A549 (cell line): ENCODE results near the gene S100A4. TPM values are rescaled to one million over a fixed set of nuclear protein-coding genes. Genes with fewer than 3 reads are reported as not detected.

Source experiments
- ATAC-seq, 2 experiments: fragments of 200-7000 bp in 1 of 2; fragments of >200 bp in 1 of 2; cut with Nextera tagmentation in 1 of 2; cut with Tn5 transposase in 1 of 2; 3 replicates each; pipeline versions ENCODE4 v1.8.0 to v1.9.1; 2018 to 2020; ENCODE audit warnings: mild to moderate bottlenecking in 1 of 2, moderate library complexity in 1 of 2
- CTCF ChIA-PET: fragments of 300-600 bp; sonication (Branson Sonifier 250); formaldehyde crosslinking; extraction: SDS; loops from one replicate; lab custom pipeline; 2021; ENCODE audit warnings: antibody characterized with exemption, inconsistent platforms; lab: Yijun Ruan, JAX
- POLR2A ChIA-PET: fragments of 350-600 bp; formaldehyde crosslinking; extraction: SDS; loops from one replicate; lab custom pipeline; 2021; ENCODE audit warnings: antibody characterized with exemption, inconsistent platforms; lab: Yijun Ruan, JAX
- DNase-seq, 2 experiments: peaks; one replicate each; pipeline versions ENCODE4 v3.0.0 to v3.0.0-alpha.2; 2011 to 2016; ENCODE audit warnings: low read depth in 1 of 2, low spot score in 1 of 2
- FAIRE-seq: peaks from 2 replicates; lab custom pipeline; 2011; peaks lifted over from hg19 to GRCh38; lab: Jason Lieb, UNC
- H3K27ac ChIP-seq, 2 experiments: fragments of >200 bp; sonication (Bioruptor Twin); formaldehyde crosslinking; 3 replicates each; pipeline ENCODE4 v1.5.1; 2016 to 2017
- H3K4me1 ChIP-seq: fragments of >200 bp; sonication (Bioruptor Twin); formaldehyde crosslinking; 3 replicates; pipeline ENCODE4 v1.6.1; 2016
- H3K4me2 ChIP-seq: fragments of >200 bp; sonication (Bioruptor Twin); formaldehyde crosslinking; 3 replicates; pipeline ENCODE4 v1.6.1; 2016
- H3K4me3 ChIP-seq: fragments of >200 bp; sonication (Bioruptor Twin); formaldehyde crosslinking; 3 replicates; pipeline ENCODE4 v1.5.1; 2016
- H3K9me3 ChIP-seq: fragments of >200 bp; sonication (Bioruptor Twin); formaldehyde crosslinking; 3 replicates; pipeline ENCODE4 v1.6.1; 2016
- BHLHE40 ChIP-seq: IDR thresholded peaks from 2 replicates; pipeline ENCODE4 v1.6.1; 2012; ENCODE audit warnings: low read depth, low read length, inconsistent platforms
- CEBPB ChIP-seq, 2 experiments: fragments of >200 bp in 1 of 2; sonication (Bioruptor Twin) in 1 of 2; formaldehyde crosslinking in 1 of 2; IDR thresholded peaks; 2 replicates each; pipeline ENCODE4 v1.6.1; 2012 to 2016
- EHF ChIP-seq: fragments of 250-450 bp; sonication (Bioruptor Pico); IDR thresholded peaks from 2 replicates; pipeline ENCODE4 v1.5.0; 2020; ENCODE audit warnings: mild to moderate bottlenecking
- EHMT2 ChIP-seq: fragments of 200-600 bp; sonication (generic); IDR thresholded peaks from 2 replicates; pipeline ENCODE4 v1.6.1; 2016; ENCODE audit warnings: antibody characterized with exemption, low read depth, mild to moderate bottlenecking, moderate library complexity
- EP300 ChIP-seq, 2 experiments: fragments of >200 bp; sonication (Bioruptor Twin); formaldehyde crosslinking; IDR thresholded peaks; 2 replicates in 1 of 2; 3 replicates in 1 of 2; pipeline ENCODE4 v1.6.1; 2016 to 2017
- ESRRA ChIP-seq: fragments of 150-350 bp; IDR thresholded peaks from 2 replicates; pipeline ENCODE4 v1.6.1; 2014; ENCODE audit warnings: mild to moderate bottlenecking, low read length, borderline replicate concordance
- FOSB ChIP-seq: fragments of 250-450 bp; sonication (Bioruptor Pico); IDR thresholded peaks from 2 replicates; pipeline ENCODE4 v1.5.0; 2020; ENCODE audit warnings: mild to moderate bottlenecking, moderate library complexity
- FOSL2 ChIP-seq, 2 experiments: fragments of 450-650 bp in 1 of 2; fragments of >200 bp in 1 of 2; sonication (Bioruptor Twin) in 1 of 2; formaldehyde crosslinking; IDR thresholded peaks; 2 replicates each; pipeline versions ENCODE4 v1.5.0 to v1.6.1; 2016 to 2020; ENCODE audit warnings: mild to moderate bottlenecking in 1 of 2, moderate library complexity in 1 of 2
- FOXS1 ChIP-seq: fragments of 250-450 bp; sonication (Bioruptor Pico); IDR thresholded peaks from 2 replicates; pipeline ENCODE4 v1.5.0; 2020; ENCODE audit warnings: mild to moderate bottlenecking, moderate library complexity
- GATA3 ChIP-seq: IDR thresholded peaks from 2 replicates; pipeline ENCODE4 v1.6.1; 2012; ENCODE audit warnings: borderline replicate concordance
- HDAC2 ChIP-seq: fragments of 200-600 bp; sonication (generic); IDR thresholded peaks from 2 replicates; pipeline ENCODE4 v1.6.1; 2016
- HEYL ChIP-seq: fragments of 250-450 bp; sonication (Bioruptor Pico); IDR thresholded peaks from 2 replicates; pipeline ENCODE4 v1.8.0; 2021; ENCODE audit warnings: mild to moderate bottlenecking, moderate library complexity
- HOXB13 ChIP-seq: fragments of 250-450 bp; sonication (Bioruptor Pico); IDR thresholded peaks from 2 replicates; pipeline ENCODE4 v1.5.0; 2020; ENCODE audit warnings: low read depth, mild to moderate bottlenecking, moderate library complexity
- JUN ChIP-seq, 2 experiments: fragments of >200 bp; sonication (Bioruptor Twin); formaldehyde crosslinking; IDR thresholded peaks; 2 replicates in 1 of 2; 3 replicates in 1 of 2; pipeline ENCODE4 v1.6.1; 2016 to 2017
- JUNB ChIP-seq: fragments of >200 bp; sonication (Bioruptor Twin); formaldehyde crosslinking; IDR thresholded peaks from 2 replicates; pipeline ENCODE4 v1.6.1; 2016
- KDM1A ChIP-seq: fragments of 200-600 bp; sonication (generic); IDR thresholded peaks from 2 replicates; pipeline ENCODE4 v1.6.1; 2016; ENCODE audit warnings: low read depth, mild to moderate bottlenecking
- KDM5A ChIP-seq: fragments of 200-600 bp; sonication (generic); IDR thresholded peaks from 2 replicates; pipeline ENCODE4 v1.6.1; 2016; ENCODE audit warnings: antibody characterized with exemption, mild to moderate bottlenecking
- MAFK ChIP-seq: fragments of 450-650 bp; IDR thresholded peaks from 2 replicates; pipeline ENCODE4 v1.6.1; 2014; ENCODE audit not compliant: partially characterized antibody
- MYC ChIP-seq: IDR thresholded peaks from 2 replicates; pipeline ENCODE4 v1.6.1; 2012; ENCODE audit warnings: mild to moderate bottlenecking, inconsistent platforms, low read length, improper control_type of control experiment, borderline replicate concordance
- NPAS2 ChIP-seq: fragments of 250-450 bp; sonication (Bioruptor Pico); IDR thresholded peaks from 2 replicates; pipeline ENCODE4 v1.8.0; 2022; ENCODE audit warnings: mild to moderate bottlenecking, moderate library complexity, borderline replicate concordance
- NR3C1 ChIP-seq: fragments of >200 bp; sonication (Bioruptor Twin); formaldehyde crosslinking; IDR thresholded peaks from 3 replicates; pipeline ENCODE4 v1.6.1; 2017
- PHF8 ChIP-seq: fragments of 200-600 bp; sonication (generic); IDR thresholded peaks from 2 replicates; pipeline ENCODE4 v1.6.1; 2016; ENCODE audit warnings: low read depth, mild to moderate bottlenecking, antibody characterized with exemption, moderate library complexity, borderline replicate concordance
- POLR2A ChIP-seq: IDR thresholded peaks from 2 replicates; pipeline ENCODE4 v1.6.1; 2012; ENCODE audit warnings: mild to moderate bottlenecking, low read length
- POLR2AphosphoS2 ChIP-seq: conservative IDR thresholded peaks from 2 replicates; pipeline ENCODE4 v1.6.1; 2012; ENCODE audit warnings: low read length, improper control_type of control experiment, inconsistent platforms
- RAD21 ChIP-seq, 2 experiments: fragments of >200 bp in 1 of 2; sonication (Bioruptor Twin) in 1 of 2; formaldehyde crosslinking in 1 of 2; IDR thresholded peaks in 1 of 2; conservative IDR thresholded peaks in 1 of 2; 2 replicates in 1 of 2; 3 replicates in 1 of 2; pipeline ENCODE4 v1.6.1; 2012 to 2018; ENCODE audit warnings: inconsistent platforms in 1 of 2
- RCOR1 ChIP-seq: fragments of 150-350 bp; IDR thresholded peaks from 2 replicates; pipeline ENCODE4 v1.6.1; 2014; ENCODE audit warnings: antibody characterized with exemption, low read length, low read depth
- RFX5 ChIP-seq: fragments of 450-650 bp; IDR thresholded peaks from 2 replicates; pipeline ENCODE4 v1.7.1; 2014; ENCODE audit warnings: antibody characterized with exemption, mild to moderate bottlenecking, moderate library complexity
- SMC3 ChIP-seq: fragments of >200 bp; sonication (Bioruptor Twin); formaldehyde crosslinking; IDR thresholded peaks from 3 replicates; pipeline ENCODE4 v1.6.1; 2018; ENCODE audit warnings: inconsistent platforms
- TFCP2L1 ChIP-seq: fragments of 250-450 bp; sonication (Bioruptor Pico); IDR thresholded peaks from 2 replicates; pipeline ENCODE4 v1.5.0; 2021; ENCODE audit warnings: mild to moderate bottlenecking
- ZC3H11A ChIP-seq: fragments of 450-650 bp; IDR thresholded peaks from 2 replicates; pipeline ENCODE4 v1.6.1; 2014; ENCODE audit warnings: antibody characterized with exemption, mild to moderate bottlenecking
- ZFP36 ChIP-seq: fragments of 450-650 bp; IDR thresholded peaks from 2 replicates; pipeline ENCODE4 v1.6.1; 2014; ENCODE audit warnings: borderline replicate concordance; ENCODE audit not compliant: partially characterized antibody
- ZNF302 ChIP-seq: fragments of 250-450 bp; sonication (Bioruptor Pico); IDR thresholded peaks from 2 replicates; pipeline ENCODE4 v1.9.0; 2021; ENCODE audit warnings: inconsistent platforms, mild to moderate bottlenecking, moderate library complexity
- ZSCAN20 ChIP-seq: fragments of 250-450 bp; sonication (Bioruptor Pico); IDR thresholded peaks from 2 replicates; pipeline ENCODE4 v1.8.0; 2022; ENCODE audit warnings: mild to moderate bottlenecking, moderate library complexity
- WGBS: methylation state at CpG from one replicate; pipeline ENCODE4 v1.1.6; 2017; ENCODE audit errors: missing lambda C conversion rate; 5-methylcytosine and 5-hydroxymethylcytosine counted together
- polyA plus RNA-seq, 4 experiments: library from polyadenylated mRNA; depleted of rRNA in 3 of 4; stranded (reverse); fragments of >200 nt; fragmentation: RNase III in 1 of 4; extraction: RNeasy Plus Mini Kit Qiagen cat#74134 plus additional on column Dnase treatment in 1 of 4; gene quantifications; 2 replicates in 3 of 4; 3 replicates in 1 of 4; pipeline ENCODE4 v1.2.3, GENCODE V29; 2011 to 2017
- TF ChIP-seq, protein P1 (sequence below): fragments of 450-650 bp; IDR thresholded peaks from 2 replicates; pipeline ENCODE4 v1.6.1; 2014; ENCODE audit warnings: antibody characterized with exemption
- TF ChIP-seq, protein P2 (sequence below): IDR thresholded peaks from 2 replicates; pipeline ENCODE4 v1.6.1; 2012
- TF ChIP-seq, protein P3 (sequence below): fragments of 200-600 bp; sonication (generic); IDR thresholded peaks from 2 replicates; pipeline ENCODE4 v1.6.1; 2016; ENCODE audit warnings: antibody characterized with exemption, mild to moderate bottlenecking, moderate library complexity
- TF ChIP-seq, protein P4 (sequence below): fragments of 150-350 bp; IDR thresholded peaks from 2 replicates; pipeline ENCODE4 v1.6.1; 2014; ENCODE audit warnings: low read depth, mild to moderate bottlenecking, low read length

S100A4 gene
- polyA plus RNA-seq, 2 of the 4 experiments (the other 2 are of a cell fraction): 590 to 2,584 TPM

DNA sequence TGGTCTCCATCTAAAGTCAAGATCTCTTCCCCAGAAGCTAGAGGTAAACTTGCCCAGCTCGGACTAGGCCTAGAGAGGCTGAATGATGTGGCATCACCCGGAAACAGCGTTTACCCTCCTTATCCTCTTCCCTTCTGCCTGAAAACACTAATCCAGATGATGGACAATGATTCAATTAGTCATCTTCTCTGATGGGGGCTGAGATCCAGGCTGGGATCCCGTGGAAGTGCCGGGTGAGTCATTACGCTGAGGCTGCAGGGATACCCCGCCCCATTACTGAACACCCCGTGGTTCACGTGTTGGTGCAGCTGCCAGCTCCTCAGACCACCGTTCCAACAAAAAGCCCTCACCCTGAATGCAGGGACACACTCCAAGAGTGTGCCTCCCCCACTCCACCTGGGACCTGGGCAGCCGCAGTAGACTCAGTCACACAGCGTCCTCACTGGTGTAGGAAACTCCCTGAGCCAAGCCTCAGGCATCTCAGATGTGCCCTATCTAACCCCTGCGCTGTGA is 11.9 kb downstream of the S100A4 start:
- H3K4me1 ChIP-seq: peaks cover 35% of the 10 kb centered on the region
- POLR2A ChIA-PET: interaction anchor here (1.0 to 7.0 kb wide), 9 partner anchors 12 to 457 kb away, joined by 3 to 114 read pairs (median 5); partner anchors contain the start of genes CHTOP, INTS3, RPS27 and S100A13
- 2% methylated on average over 12 of the region's 13 CpGs for WGBS
- TF ChIP-seq JUN (IDR thresholded peaks at IDR 0.05): peak; percentile 75 to 89
- TF ChIP-seq, protein P1, sequence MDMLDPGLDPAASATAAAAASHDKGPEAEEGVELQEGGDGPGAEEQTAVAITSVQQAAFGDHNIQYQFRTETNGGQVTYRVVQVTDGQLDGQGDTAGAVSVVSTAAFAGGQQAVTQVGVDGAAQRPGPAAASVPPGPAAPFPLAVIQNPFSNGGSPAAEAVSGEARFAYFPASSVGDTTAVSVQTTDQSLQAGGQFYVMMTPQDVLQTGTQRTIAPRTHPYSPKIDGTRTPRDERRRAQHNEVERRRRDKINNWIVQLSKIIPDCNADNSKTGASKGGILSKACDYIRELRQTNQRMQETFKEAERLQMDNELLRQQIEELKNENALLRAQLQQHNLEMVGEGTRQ: peak; percentile 49
- TF ChIP-seq, protein P2, sequence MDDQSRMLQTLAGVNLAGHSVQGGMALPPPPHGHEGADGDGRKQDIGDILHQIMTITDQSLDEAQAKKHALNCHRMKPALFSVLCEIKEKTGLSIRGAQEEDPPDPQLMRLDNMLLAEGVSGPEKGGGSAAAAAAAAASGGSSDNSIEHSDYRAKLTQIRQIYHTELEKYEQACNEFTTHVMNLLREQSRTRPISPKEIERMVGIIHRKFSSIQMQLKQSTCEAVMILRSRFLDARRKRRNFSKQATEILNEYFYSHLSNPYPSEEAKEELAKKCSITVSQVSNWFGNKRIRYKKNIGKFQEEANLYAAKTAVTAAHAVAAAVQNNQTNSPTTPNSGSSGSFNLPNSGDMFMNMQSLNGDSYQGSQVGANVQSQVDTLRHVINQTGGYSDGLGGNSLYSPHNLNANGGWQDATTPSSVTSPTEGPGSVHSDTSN: peak; percentile 86
- peak; percentile 91 for TF ChIP-seq FOSL2 (IDR thresholded peaks at IDR 0.05)
- TF ChIP-seq FOSL2 (CRISPR knock-in tag; IDR thresholded peaks at IDR 0.05): peak; percentile 95
- no peak for TF ChIP-seq ESRRA
- TF ChIP-seq, protein P3, sequence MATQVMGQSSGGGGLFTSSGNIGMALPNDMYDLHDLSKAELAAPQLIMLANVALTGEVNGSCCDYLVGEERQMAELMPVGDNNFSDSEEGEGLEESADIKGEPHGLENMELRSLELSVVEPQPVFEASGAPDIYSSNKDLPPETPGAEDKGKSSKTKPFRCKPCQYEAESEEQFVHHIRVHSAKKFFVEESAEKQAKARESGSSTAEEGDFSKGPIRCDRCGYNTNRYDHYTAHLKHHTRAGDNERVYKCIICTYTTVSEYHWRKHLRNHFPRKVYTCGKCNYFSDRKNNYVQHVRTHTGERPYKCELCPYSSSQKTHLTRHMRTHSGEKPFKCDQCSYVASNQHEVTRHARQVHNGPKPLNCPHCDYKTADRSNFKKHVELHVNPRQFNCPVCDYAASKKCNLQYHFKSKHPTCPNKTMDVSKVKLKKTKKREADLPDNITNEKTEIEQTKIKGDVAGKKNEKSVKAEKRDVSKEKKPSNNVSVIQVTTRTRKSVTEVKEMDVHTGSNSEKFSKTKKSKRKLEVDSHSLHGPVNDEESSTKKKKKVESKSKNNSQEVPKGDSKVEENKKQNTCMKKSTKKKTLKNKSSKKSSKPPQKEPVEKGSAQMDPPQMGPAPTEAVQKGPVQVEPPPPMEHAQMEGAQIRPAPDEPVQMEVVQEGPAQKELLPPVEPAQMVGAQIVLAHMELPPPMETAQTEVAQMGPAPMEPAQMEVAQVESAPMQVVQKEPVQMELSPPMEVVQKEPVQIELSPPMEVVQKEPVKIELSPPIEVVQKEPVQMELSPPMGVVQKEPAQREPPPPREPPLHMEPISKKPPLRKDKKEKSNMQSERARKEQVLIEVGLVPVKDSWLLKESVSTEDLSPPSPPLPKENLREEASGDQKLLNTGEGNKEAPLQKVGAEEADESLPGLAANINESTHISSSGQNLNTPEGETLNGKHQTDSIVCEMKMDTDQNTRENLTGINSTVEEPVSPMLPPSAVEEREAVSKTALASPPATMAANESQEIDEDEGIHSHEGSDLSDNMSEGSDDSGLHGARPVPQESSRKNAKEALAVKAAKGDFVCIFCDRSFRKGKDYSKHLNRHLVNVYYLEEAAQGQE: no peak
- TF ChIP-seq NPAS2: peak; percentile 18; the same call in 1 of the 2 replicates
- no peak for TF ChIP-seq FOXS1 (CRISPR knock-in tag)
- no peak for TF ChIP-seq ZFP36
- TF ChIP-seq CEBPB (IDR thresholded peaks at IDR 0.05): no peak
- no peak for TF ChIP-seq ZNF302
- TF ChIP-seq RAD21 (conservative IDR thresholded peaks at IDR 0.05 in 1 of 2, IDR thresholded peaks at IDR 0.05 in 1 of 2): no peak
- no peak for TF ChIP-seq NR3C1
- peak in 1 of 2 experiments; percentile 28; a peak in 2 of 5 replicates for TF ChIP-seq EP300 (IDR thresholded peaks at IDR 0.05)
- no peak for TF ChIP-seq SMC3
- TF ChIP-seq HOXB13 (CRISPR knock-in tag): no peak
- TF ChIP-seq KDM1A: no peak
- no peak for TF ChIP-seq HDAC2
- no peak for TF ChIP-seq HEYL (CRISPR knock-in tag)
- TF ChIP-seq RCOR1: no peak
- TF ChIP-seq MYC: no peak
- TF ChIP-seq TFCP2L1 (CRISPR knock-in tag): peak; percentile 88; the same call in 1 of the 2 replicates
- TF ChIP-seq PHF8: no peak
- TF ChIP-seq FOSB (CRISPR knock-in tag): peak; percentile 90
- no peak for TF ChIP-seq ZSCAN20
- peak; percentile 84 for TF ChIP-seq JUNB
- peak; percentile 20 for TF ChIP-seq POLR2A
- peak; percentile 67 for TF ChIP-seq MAFK
- TF ChIP-seq BHLHE40: no peak; the same call in 1 of the 2 replicates
- TF ChIP-seq KDM5A: no peak
- TF ChIP-seq EHMT2: no peak
- TF ChIP-seq EHF: 0 out of 2 replicates have a peak, but pooled peaks have one; percentile 60
- TF ChIP-seq POLR2AphosphoS2: peak; percentile 98
- TF ChIP-seq ZC3H11A: no peak
- TF ChIP-seq, protein P4, sequence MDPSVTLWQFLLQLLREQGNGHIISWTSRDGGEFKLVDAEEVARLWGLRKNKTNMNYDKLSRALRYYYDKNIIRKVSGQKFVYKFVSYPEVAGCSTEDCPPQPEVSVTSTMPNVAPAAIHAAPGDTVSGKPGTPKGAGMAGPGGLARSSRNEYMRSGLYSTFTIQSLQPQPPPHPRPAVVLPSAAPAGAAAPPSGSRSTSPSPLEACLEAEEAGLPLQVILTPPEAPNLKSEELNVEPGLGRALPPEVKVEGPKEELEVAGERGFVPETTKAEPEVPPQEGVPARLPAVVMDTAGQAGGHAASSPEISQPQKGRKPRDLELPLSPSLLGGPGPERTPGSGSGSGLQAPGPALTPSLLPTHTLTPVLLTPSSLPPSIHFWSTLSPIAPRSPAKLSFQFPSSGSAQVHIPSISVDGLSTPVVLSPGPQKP: no peak
- TF ChIP-seq GATA3: peak; percentile 54; the same call in 1 of the 2 replicates
- no peak for TF ChIP-seq RFX5

More for the DNA sequence above, 11.9 kb downstream of the S100A4 start:
- CTCF ChIA-PET: interaction anchor here (0.6 to 18.2 kb wide), 40 partner anchors 11 to 411 kb away, joined by 3 to 471 read pairs (median 8); partner anchors contain the start of genes CHTOP, S100A1, S100A13 and S100A14
- Histone ChIP-seq H3K4me3 (peak overlapping the region; percentile 68), H3K9me3 (no peaks in the 10 kb centered on the region), H3K4me2 (peak overlapping the region; percentile 97), H3K27ac (peak overlapping the region; percentile 98 to 100)
- ATAC-seq (peak; percentile 44), FAIRE-seq (no peak), DNase-seq (peak; percentile 82 to 87)
